ENCODE measurements around the gene PARD3B.

- TF ChIP-seq EP300 (IDR thresholded peaks at IDR 0.05; ENCODE audit: borderline replicate concordance in 1 of 2, control insufficient read depth in 1 of 2, low read depth in 2 of 2, low read length in 2 of 2) (no peak), TAF1 (IDR thresholded peaks at IDR 0.05; ENCODE audit: borderline replicate concordance, low read depth, low read length) (no peak), CTCF (IDR thresholded peaks at IDR 0.05 in 2 of 3, conservative IDR thresholded peaks at IDR 0.05 in 1 of 3; ENCODE audit: control insufficient read depth in 2 of 3, extremely low read depth in 1 of 3, insufficient read depth in 1 of 3, low read depth in 3 of 3, low read length in 3 of 3) (no peak), POLR2A (IDR thresholded peaks at IDR 0.05; ENCODE audit: low read depth, low read length) (no peak), SIN3A (IDR thresholded peaks at IDR 0.05; ENCODE audit: low read depth, low read length) (no peak)
Measured at GRCh38 chr2:205411558-205411957, 866.3 kb downstream of the PARD3B start.
